NCI-H2171 (cell line): ENCODE measurements around the gene ELK3.

Source experiments
- DNase-seq: peaks from one replicate; lab custom pipeline; 2025; lab: John Stamatoyannopoulos, UW

The ELK3 gene

GRCh38 chr12:96212456-96213375, 18.5 kb downstream of the ELK3 start:
- DNase-seq: no peak

DNA sequence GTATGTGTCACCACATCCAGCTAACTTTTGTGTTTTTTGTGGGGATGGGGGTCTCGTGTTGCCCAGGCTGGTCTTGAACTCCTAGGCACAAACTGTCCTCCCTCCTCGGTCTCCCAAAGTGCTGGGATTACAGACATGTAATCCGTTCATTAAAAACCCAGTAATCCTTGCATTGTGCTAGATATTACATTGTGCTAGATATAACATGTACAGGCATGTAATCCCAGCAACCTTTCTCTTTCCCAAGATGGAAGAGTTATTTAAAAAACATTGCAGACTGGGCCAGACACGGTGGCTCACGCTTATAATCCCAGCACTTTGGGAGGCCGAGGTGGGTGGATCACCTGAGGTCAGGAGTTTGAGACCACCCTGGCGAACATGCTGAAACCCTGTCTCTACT, 19.7 kb downstream of the ELK3 start:
- no peak for DNase-seq

DNA sequence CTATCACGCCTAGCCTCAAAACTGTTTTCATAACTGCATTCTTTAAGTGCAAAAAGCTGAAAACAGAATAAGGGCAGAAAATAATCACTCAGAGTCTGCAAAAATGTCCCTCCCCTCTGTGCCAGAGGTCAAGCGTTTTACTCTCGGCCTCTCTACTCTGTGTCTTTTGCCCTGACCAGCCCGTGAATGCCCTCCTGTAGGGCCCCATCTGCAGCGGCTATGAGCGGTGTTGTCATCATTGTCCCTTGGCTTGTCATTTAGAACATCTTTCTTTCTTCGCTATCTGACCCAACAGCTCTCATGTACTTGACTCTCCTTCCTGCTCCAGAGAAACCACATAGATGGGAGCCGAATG, 21.7 kb downstream of the ELK3 start:
- no peak for DNase-seq

GRCh38 chr12:96218989-96219678, 25.0 kb downstream of the ELK3 start:
- DNase-seq: peak; percentile 46

- DNase-seq: peak; percentile 58
Measured at GRCh38 chr12:96219700-96220206, 25.6 kb downstream of the ELK3 start.

GRCh38 chr12:96220902-96221301, 26.7 kb downstream of the ELK3 start:
- no peak for DNase-seq

DNA sequence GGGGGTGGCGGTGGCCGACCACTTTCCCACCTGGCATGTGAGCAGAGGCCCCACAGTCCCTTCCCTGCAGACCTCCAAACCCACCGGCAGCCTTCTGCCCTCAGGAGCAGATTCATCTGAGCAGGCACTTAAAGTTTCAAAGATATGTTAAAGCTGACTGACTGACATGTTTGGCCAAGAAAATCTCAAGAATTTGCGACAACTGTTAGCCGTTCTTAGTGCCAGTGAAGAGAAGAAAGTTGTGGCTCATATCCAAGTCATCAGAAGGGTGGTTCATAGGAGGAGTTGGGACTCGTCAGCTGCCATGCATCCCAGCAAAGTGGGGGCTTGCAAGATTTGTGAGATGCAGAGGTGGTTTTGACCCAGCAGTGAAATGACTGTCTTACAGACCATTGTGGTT, 27.2 kb downstream of the ELK3 start:
- DNase-seq: no peak

GRCh38 chr12:96223411-96224218, 29.4 kb downstream of the ELK3 start:
- DNase-seq: no peak

DNA sequence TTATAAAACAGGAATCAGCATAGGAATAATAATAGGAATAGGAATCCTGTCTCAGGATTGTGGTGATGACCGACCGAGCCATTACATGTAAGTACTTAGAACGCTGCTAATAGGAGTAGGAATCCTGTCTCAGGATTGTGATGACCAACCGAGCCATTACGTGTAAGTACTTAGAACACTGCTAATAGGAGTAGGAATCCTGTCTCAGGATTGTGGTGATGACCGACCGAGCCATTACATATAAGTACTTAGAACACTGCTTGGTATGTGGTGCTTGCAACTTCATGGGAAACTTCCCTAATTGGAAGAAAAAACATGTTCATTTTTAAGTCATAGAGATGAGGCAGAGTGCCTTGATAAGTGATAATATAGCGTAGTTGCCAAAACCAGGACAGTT, 30.0 kb downstream of the ELK3 start:
- no peak for DNase-seq

DNA sequence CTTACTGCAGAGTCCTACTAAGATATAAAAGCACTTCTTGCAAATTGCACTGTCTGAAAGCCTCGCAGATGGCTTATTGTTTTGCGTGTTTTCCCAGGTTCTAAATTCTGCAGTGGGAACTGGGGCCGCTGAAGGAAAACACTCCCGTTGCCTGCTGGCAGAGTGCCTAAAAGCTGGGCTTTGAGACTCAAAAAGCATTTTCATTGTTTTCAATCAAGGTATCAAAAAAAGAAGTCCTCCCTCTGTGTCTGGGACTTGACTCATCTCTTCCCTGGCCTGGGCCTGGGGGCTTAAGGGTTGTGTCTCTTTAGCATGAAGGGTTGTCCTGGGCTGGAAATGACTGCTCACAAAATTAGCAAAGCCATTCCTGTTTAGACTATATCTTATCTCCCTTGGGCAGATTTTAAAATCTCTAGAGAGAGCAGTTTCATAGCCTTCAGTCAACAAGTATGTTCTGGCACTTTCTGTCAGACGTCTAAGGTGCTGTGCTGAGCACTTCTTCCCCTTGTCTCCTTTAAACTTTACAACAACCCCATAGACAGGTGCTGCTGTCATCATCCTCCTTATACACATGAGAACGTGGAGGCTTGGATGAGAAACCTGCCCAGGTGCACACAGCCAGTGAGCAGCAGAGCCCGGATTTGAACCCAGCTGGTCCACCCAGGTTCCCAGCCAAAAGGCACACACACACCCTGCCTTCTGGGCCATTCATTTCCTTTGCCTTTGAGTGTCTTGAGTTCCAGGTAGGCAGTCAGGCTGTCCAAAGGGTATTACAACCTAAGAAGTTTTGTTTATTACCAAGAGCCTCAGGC, 31.1 kb downstream of the ELK3 start:
- DNase-seq: peak; percentile 25

DNA sequence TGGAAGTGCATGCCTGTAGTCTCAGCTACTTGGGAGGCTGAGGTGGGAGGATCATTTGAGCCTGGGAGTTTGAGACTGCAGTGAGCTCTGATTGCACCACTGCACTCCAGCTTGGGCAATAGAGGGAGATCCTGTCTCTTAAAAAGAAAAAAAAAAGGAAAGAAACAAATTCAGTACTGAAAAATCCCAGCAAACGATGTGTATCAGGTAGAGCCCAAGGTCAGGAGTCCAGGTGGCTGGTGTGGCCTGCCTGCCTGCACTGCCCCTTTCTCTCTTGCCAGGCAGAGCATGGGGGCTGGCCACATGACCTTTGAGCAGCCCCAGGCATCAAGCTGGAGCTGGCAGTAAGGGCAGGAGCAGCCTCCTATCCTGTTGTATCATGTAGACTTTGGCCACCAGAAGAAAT, 31.8 kb downstream of the ELK3 start:
- no peak for DNase-seq

- DNase-seq: no peak
Measured at GRCh38 chr12:96226401-96226800, 32.2 kb downstream of the ELK3 start.

DNA sequence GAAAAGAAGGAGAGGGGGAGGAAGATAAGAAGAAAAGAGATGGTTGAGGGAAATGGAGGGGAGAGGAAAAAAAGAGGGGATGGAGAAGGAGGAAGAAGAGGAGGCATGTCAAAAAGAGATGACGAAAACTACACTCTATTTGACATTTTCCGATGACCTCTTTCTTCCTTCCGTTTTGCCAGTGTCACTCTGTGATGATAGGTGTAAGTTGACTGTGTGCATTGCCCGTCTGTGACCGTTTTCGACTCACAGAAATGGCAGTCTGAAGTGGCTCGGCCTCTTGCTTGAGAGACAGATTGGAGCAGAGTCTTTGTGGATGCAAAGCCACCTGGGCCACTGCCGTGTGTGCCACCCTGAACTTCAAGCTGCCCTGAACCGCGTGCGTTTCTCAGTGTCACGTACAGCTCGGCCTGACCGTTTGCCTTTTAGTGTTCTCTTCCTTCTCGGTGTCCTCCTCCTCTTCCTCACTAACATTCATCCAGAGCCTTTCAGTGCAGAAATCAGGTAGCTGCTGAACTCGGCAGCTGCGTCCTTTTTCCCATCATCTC, 32.7 kb downstream of the ELK3 start:
- DNase-seq: no peak

DNA sequence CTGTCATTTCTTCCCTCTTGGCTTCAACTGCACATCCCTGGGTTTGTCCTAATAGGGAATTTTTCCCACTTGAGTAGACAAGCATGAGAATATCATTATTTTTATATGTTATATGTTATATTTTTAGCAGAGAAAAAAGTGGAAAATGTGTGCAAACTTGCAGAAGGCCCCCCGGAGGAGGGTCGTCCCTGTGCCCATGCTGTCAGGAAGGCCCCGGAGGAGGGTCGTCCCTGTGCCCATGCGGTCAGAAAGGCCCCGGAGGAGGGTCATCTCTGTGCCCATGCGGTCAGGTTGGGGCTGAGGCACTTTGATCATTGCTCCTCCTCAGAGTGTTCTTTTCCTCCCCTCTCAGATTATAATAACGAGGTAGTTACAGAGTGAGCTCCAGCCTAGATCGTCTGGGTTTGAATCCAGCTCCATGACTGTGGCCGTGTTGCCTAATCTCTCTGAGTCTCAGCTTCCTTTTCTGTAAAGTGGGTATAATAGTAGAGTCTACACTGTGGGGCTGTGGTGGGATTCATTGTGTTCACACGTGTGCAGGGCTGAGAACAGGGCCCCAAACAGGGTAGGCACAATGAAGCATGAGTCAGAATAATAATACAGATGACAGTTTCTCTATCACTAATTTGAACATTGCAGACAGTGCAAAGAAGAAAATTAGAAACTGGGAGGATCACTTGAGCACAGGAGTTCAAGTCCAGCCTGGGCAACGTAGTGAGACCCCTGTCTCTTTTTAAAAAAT, 33.4 kb downstream of the ELK3 start:
- no peak for DNase-seq

DNA sequence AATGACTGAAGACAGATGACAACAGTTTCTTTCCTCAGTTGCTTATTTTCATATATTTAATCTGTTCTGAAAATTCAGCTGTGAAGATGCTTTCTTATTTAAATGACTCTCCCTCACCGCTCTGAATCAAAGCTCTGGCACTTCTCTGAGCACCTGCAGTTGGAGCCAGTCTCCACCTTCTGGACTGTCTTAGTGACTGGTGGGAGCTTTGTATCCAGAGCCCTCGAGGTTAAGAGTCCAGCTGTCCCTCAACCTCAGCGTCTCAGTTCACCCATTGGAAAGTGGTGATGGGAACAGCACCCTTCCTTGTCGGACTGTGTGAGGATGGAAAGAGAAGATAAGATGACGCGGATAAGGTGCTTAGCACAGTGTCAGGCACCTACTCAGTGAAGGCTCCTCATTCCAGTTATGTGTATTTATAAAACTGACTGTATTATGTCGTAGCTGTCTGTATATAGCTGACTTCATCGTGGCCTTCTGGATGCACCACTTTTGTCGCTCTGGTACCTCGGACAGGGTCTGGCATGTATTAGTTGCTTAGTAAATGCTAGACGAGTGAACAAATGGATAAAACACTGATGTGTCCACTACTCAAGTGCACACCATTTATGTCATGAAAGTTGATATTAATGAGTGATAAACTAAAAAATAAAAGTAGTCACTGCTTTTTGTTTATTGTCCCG, 34.5 kb downstream of the ELK3 start:
- DNase-seq: no peak

DNA sequence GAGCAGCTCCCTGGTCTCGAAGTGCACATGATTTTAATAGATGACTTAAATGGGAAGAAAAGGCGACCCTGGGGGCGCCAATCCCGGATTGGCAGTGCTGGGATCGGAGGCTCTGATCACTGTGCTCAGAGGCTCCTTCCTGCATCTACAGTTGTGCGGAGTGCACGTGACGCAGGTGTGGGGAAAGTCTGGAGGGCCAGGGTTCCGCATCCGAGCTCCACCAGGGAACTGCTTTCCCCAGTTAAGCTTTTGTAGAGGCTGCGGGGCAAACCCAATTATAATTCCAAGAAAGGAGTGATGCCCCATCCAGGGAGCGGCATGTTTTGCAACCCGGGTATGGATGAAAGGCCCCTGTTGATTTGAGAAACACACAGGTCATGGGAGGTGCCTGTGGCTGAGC, 36.5 kb downstream of the ELK3 start:
- no peak for DNase-seq

DNA sequence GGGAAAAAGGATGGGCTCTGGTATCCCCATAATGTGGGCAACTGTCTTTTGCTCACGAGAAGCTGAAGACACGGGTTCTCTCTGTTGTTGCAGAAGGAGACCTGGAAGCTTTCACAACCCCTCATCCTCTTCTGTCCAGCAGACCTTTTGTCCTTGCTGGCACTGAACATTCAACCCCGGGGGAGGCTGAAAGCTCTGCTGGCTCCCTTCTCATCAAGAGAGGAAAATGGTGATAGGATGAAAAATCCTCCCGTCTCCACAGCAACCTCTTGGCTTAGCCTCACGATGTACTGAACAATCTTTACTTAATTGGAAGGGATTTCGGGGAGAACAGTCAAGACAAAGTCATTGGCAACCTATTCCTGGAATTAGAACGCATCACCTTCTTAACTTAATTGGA, 39.0 kb downstream of the ELK3 start:
- no peak for DNase-seq

GRCh38 chr12:96233939-96234461, 39.8 kb downstream of the ELK3 start:
- no peak for DNase-seq

DNA sequence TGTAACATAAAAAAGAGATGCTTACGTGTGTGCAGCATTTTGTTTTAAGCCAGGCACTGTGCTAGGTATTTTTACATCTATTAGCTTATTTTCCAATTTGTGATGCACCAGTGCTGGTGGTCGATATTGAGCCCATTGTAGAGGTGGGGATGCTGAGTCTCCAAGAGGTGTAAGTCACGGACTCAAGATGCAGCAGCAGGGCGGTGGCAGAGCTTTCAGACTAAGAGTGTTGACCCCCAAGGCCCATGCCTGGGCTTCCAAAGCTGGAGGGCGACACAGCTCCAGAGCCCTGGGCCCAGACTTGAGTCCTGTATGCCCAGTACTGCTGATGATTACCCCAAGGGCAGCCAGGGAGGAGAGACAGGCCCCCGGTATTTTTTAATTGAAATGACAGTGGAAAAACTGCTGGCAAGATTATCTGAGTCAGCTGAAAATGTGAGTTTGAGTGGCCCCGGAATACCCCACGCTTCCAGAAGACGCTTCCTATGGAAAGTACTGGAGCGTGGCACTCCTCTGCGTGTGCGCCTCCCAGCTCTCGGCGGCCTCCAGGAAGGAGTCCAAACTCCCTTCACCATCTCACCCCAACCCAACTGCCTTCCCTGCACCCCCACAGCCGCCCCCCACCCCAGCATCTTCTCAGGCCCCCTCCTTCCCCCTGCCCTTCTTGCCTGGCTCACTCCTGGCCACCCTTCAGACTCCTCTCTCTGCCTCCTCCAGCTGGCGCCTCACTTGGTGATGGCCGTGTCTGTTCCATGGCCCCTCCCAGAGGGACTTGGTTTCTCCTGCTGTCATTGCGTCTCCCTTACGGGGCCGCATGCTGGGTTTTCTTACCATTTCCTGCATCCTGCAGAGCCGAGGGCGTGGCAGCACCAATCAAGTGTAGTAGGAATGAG, 40.7 kb downstream of the ELK3 start:
- no peak for DNase-seq
